Transverse colon (tissue), 4 donors: ENCODE measurements around the gene CCER1. TPM values are rescaled to one million over a fixed set of nuclear protein-coding genes. Genes with fewer than 3 reads are reported as not detected.

Source experiments
- DNase-seq: peaks from one replicate; pipeline ENCODE4 v3.0.0-alpha.2; 2019
- H3K27ac ChIP-seq, 4 donors: fragments of 200-600 bp; sonication (generic); 2 replicates each; pipeline ENCODE4 v1.5.1; 2016 to 2018; ENCODE audit warnings: inconsistent platforms in 4 of 4
- H3K27me3 ChIP-seq: fragments of 200-600 bp; sonication (generic); 2 replicates; pipeline ENCODE4 v1.5.1; 2017; ENCODE audit warnings: inconsistent platforms
- H3K36me3 ChIP-seq, 4 donors: fragments of 200-600 bp; sonication (generic); 2 replicates each; pipeline ENCODE4 v1.5.1; 2017 to 2019; ENCODE audit warnings: inconsistent platforms in 4 of 4
- H3K4me1 ChIP-seq, 4 donors: fragments of 200-600 bp; sonication (generic); 2 replicates each; pipeline ENCODE4 v1.5.1; 2017 to 2020; ENCODE audit warnings: inconsistent platforms in 4 of 4
- H3K4me3 ChIP-seq, 4 donors: fragments of 200-600 bp; sonication (generic); 1 replicate in 1 of 4; 2 replicates in 3 of 4; pipeline versions ENCODE4 v1.5.1 to v1.6.1; 2017 to 2019; ENCODE audit warnings: inconsistent platforms in 4 of 4
- H3K9me3 ChIP-seq, 2 donors: fragments of 200-600 bp; sonication (generic); 2 replicates each; pipeline ENCODE4 v1.5.1; 2017 to 2019; ENCODE audit warnings: inconsistent platforms in 2 of 2
- EP300 ChIP-seq: sonication (generic); formaldehyde crosslinking; IDR thresholded peaks from one replicate; pipeline ENCODE4 v1.6.1; 2017; ENCODE audit warnings: antibody characterized with exemption, low read depth
- POLR2A ChIP-seq: fragments of 450-650 bp; IDR thresholded peaks from one replicate; pipeline ENCODE4 v1.6.1; 2016; ENCODE audit warnings: antibody characterized with exemption, mild to moderate bottlenecking, moderate library complexity
- POLR2AphosphoS5 ChIP-seq, 3 donors: sonication (generic); formaldehyde crosslinking; IDR thresholded peaks; one replicate each; pipeline ENCODE4 v1.6.1; 2016; ENCODE audit warnings: antibody characterized with exemption in 3 of 3
- WGBS, 2 donors: methylation state at CpG; one replicate each; pipeline ENCODE4 v1.1.5; 2018; ENCODE audit warnings: low coverage in 1 of 2; 5-methylcytosine and 5-hydroxymethylcytosine counted together
- in situ Hi-C, 4 donors: fragments of 200-750 bp; cut with MboI; loops; one replicate each; pipeline versions ENCODE4 v1.15.0 to v1.15.1; 2017; ENCODE audit warnings: low sequenced_read_pairs in 3 of 4, low pct_ligation_motif_present in 1 of 4, low pct_unique_long_range_greater_than_20kb in 1 of 4
- intact Hi-C: fragments of 100-400 bp; cut with DNase I; formaldehyde crosslinking; loops from one replicate; pipeline ENCODE4 v1.15.1; 2023; ENCODE audit warnings: low total_unique reads
- total RNA-seq, 4 donors: library from RNA; depleted of rRNA; stranded (reverse); fragments of >200 nt; gene quantifications; one replicate each; pipeline ENCODE4 v1.1.0, GENCODE V29; 2016
- TF ChIP-seq, protein P1 (sequence below), 5 experiments: fragments of 200-600 bp in 3 of 5; fragments of 450-650 bp in 2 of 5; sonication (generic) in 3 of 5; IDR thresholded peaks; 1 replicate in 2 of 5; 2 replicates in 3 of 5; pipeline ENCODE4 v1.5.1; 2016 to 2017; ENCODE audit warnings: antibody characterized with exemption in 5 of 5, inconsistent platforms in 3 of 5, mild to moderate bottlenecking in 2 of 5, moderate library complexity in 1 of 5

Gene CCER1
- total RNA-seq, 4 donors from 2014 or later, result not detected

DNA sequence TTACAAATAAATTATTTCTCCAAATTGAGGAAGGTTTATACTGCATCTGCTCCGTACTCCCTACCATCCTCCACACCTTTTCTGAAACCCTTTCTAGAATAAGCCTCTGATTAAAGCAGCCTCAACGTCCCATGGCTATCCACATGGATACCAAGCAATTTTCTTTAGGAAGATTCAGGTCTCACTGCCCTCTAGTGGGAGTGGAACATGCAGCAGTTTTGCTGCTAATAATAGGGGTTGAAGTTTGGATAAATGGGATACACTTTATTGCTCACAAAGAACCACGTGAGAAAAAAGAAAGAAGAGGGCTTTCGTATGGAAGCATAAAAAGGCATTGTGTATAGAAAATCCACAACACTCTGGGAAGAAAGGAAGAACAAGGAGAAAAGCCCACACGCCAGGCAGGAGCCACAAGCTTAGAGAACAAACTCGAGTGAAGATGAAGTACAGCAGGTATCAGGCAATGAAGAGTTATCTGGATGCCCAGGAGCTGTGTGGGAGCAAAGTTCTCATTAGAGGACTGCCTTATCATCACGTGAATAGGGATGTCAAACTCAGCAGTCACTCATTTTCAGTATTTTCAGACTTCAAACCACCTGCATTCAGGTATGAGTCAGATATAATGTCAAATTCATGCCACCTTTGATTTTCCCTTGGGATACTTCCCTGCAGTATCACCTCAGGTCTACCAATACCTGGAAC lies 45.8 kb downstream of the CCER1 start:
- WGBS, 2 donors, result 51% methylated on average over 6 to 7 of the region's 7 CpGs
- H3K36me3 ChIP-seq, result no peaks in the 10 kb centered on the region
- H3K27me3 ChIP-seq, result no peaks in the 10 kb centered on the region
- no peak overlapping the region for H3K27ac ChIP-seq
- no peaks in the 10 kb centered on the region for H3K4me1 ChIP-seq
- intact Hi-C loops (no loop called here), in situ Hi-C loops (loop anchor here in 1 of 4 donors (25.0 kb wide), 2 partner anchors 97 to 1347 kb away; no protein-coding TSS in a partner anchor)
- no peak overlapping the region for H3K4me3 ChIP-seq
- DNase-seq, result no peak
- no peak for TF ChIP-seq POLR2A
- TF ChIP-seq, protein P1, sequence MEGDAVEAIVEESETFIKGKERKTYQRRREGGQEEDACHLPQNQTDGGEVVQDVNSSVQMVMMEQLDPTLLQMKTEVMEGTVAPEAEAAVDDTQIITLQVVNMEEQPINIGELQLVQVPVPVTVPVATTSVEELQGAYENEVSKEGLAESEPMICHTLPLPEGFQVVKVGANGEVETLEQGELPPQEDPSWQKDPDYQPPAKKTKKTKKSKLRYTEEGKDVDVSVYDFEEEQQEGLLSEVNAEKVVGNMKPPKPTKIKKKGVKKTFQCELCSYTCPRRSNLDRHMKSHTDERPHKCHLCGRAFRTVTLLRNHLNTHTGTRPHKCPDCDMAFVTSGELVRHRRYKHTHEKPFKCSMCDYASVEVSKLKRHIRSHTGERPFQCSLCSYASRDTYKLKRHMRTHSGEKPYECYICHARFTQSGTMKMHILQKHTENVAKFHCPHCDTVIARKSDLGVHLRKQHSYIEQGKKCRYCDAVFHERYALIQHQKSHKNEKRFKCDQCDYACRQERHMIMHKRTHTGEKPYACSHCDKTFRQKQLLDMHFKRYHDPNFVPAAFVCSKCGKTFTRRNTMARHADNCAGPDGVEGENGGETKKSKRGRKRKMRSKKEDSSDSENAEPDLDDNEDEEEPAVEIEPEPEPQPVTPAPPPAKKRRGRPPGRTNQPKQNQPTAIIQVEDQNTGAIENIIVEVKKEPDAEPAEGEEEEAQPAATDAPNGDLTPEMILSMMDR (IDR thresholded peaks at IDR 0.05), result peak; percentile 46 to 63 (median 59)
- no peaks in the 10 kb centered on the region for H3K9me3 ChIP-seq

DNA sequence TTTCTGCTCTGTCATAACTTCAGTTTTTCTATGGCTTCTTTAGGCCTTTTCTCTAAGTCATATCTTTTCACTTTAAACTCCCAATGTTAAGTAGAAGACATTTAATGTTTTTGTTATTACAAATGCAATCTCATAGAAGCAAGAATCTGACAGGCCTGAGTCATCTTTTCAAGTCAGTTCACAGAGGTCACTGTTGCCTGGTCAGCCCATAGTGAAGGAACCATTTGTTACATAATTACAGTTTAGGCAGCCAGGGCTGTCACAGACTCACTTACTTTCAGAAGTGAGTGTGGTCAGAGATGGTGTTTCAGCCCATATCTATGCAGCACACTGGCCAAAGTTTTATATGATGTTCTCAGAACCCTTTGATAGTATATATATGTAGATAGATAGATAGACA lies 46.5 kb downstream of the CCER1 start:
- intact Hi-C loops, result no loop called here

DNA sequence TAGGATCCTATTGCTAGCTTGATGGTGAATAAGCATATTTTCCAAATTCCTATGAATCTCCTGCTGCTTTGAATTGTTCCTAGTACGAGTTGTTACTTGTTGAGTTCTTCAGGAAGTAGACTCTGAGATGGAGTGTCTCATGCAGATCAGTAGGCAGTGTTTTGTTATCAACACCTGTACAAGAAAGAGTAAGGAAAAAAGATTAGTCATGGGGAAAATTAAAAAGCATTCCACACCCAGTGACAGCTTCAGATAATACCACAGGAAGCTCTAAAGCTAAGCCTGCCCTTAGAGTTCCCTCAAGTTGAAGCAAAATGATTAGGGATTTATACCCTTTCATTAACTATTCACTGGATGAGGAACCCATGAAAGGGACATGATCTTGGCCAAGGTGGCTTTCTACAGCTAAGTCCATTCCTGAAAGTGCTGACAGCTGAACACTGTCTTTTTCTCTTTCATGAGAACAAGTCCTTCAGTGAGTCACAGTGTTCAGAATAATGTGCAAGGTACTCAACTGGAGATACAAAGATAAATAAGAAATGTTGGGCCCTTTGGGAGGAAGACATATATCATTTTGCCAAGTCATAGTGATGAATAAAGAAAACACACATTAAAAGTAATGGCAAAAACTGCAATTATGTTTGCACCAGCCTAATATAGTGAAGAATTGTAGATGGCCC lies 49.1 kb downstream of the CCER1 start:
- WGBS, 2 donors, result 78 to 79% methylated on average over 1 of the region's 1 CpG
- Histone ChIP-seq H3K4me1 (no peaks in the 10 kb centered on the region), H3K9me3 (no peaks in the 10 kb centered on the region), H3K36me3 (no peaks in the 10 kb centered on the region), H3K4me3 (no peak overlapping the region), H3K27ac (no peak overlapping the region), H3K27me3 (no peaks in the 10 kb centered on the region)
- no peak for DNase-seq
- intact Hi-C loops, result no loop called here
- TF ChIP-seq EP300, result no peak
- in situ Hi-C loops, result loop anchor here in 1 of 4 donors (25.0 kb wide), 2 partner anchors 94 to 1344 kb away; no protein-coding TSS in a partner anchor

More for the DNA sequence above, 46.5 kb downstream of the CCER1 start:
- H3K27me3 ChIP-seq, result no peaks in the 10 kb centered on the region
- H3K36me3 ChIP-seq, result no peaks in the 10 kb centered on the region
- in situ Hi-C loops, result loop anchor here in 1 of 4 donors (25.0 kb wide), 2 partner anchors 96 to 1346 kb away; no protein-coding TSS in a partner anchor
- no peak for DNase-seq
- H3K9me3 ChIP-seq, result no peaks in the 10 kb centered on the region
- no peak overlapping the region for H3K27ac ChIP-seq
- TF ChIP-seq POLR2AphosphoS5 (IDR thresholded peaks at IDR 0.05), result no peak
- no peak for TF ChIP-seq EP300
- TF ChIP-seq, protein P1 (IDR thresholded peaks at IDR 0.05), result no peak
- no peak for TF ChIP-seq POLR2A
- no peak overlapping the region for H3K4me3 ChIP-seq
- H3K4me1 ChIP-seq, result no peaks in the 10 kb centered on the region

DNA sequence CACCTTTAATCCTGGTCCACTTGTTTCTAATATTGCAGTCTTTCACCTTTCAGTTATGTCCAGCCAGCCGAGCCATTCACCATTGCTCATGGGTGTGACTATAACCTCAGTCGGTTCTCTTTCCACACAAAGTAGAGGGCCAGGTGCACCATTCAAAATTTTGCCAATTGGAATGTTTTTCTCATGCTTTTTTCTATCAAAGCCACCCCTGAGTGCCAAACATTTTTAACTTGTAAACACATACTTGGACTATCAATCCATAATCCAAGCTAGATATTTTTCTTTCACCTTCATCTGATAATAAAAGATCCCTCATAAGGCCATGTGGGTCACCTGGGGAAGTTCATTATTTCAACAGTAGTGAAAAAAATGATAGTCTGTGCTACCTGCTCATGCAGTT lies 52.4 kb downstream of the CCER1 start:
- Histone ChIP-seq H3K27ac (no peak overlapping the region), H3K9me3 (no peaks in the 10 kb centered on the region), H3K4me1 (no peaks in the 10 kb centered on the region), H3K4me3 (no peak overlapping the region), H3K36me3 (no peaks in the 10 kb centered on the region), H3K27me3 (no peaks in the 10 kb centered on the region)
- DNase-seq, result no peak
- WGBS, 2 donors, result 90% methylated on average over 2 of the region's 2 CpGs
- in situ Hi-C loops, result loop anchor here in 1 of 4 donors (25.0 kb wide), 2 partner anchors 90 to 1340 kb away; no protein-coding TSS in a partner anchor
- intact Hi-C loops, result no loop called here
- TF ChIP-seq POLR2A, result no peak

Other genes starting within 250 kb of the CCER1 start
- not detected for gene EPYC, start 49.8 kb upstream of the CCER1 start, total RNA-seq
- gene KERA, start 102.8 kb upstream of the CCER1 start, total RNA-seq, result not detected
- gene LUM, start 156.3 kb upstream of the CCER1 start, total RNA-seq, result 10 to 100 TPM; 13.8 to 43.3 (median 31.5) TPM
- gene DCN, start 227.6 kb upstream of the CCER1 start, total RNA-seq, result 100 to 1,000 TPM; 133 to 511 (median 276) TPM